KMS-11 (cell line): ENCODE measurements around the gene F8A1.
"Not testable (repeated sequence)": the region's sequence is repeated elsewhere in the genome, so short reads cannot be mapped to it uniquely, and the experiment has no call there.

Source experiments
- H2AFZ ChIP-seq: fragments of 200-600 bp; sonication (generic); 2 replicates; pipeline ENCODE4 v1.6.1; 2016; ENCODE audit warnings: antibody characterized with exemption, mixed run types, low read depth
- H3K27ac ChIP-seq: fragments of 200-600 bp; sonication (generic); 2 replicates; pipeline ENCODE4 v1.6.1; 2016; ENCODE audit warnings: mild to moderate bottlenecking, mixed run types
- H3K27me3 ChIP-seq: fragments of 200-600 bp; sonication (generic); 2 replicates; pipeline ENCODE4 v1.6.1; 2017; ENCODE audit warnings: mild to moderate bottlenecking, low read depth, mixed run types, moderate library complexity; ENCODE audit not compliant: insufficient read depth
- H3K36me3 ChIP-seq: fragments of 200-600 bp; sonication (generic); 2 replicates; pipeline ENCODE4 v1.6.1; 2017; ENCODE audit warnings: mild to moderate bottlenecking, mixed run types; ENCODE audit not compliant: insufficient read depth
- H3K4me1 ChIP-seq: fragments of 200-600 bp; sonication (generic); 2 replicates; pipeline ENCODE4 v1.6.1; 2016; ENCODE audit warnings: mild to moderate bottlenecking, low read depth, mixed run types; ENCODE audit not compliant: poor library complexity, severe bottlenecking
- H3K4me2 ChIP-seq: fragments of 200-600 bp; sonication (generic); 2 replicates; pipeline ENCODE4 v1.7.0; 2016; ENCODE audit warnings: mild to moderate bottlenecking, mixed run types
- H3K4me3 ChIP-seq: fragments of 200-600 bp; sonication (generic); IDR thresholded peaks from 2 replicates; pipeline ENCODE4 v1.6.1; 2017; ENCODE audit warnings: low read depth, low read length, mixed read lengths; ENCODE audit not compliant: insufficient read depth
- H3K79me2 ChIP-seq: fragments of 200-600 bp; sonication (generic); 2 replicates; pipeline ENCODE4 v1.6.1; 2016; ENCODE audit warnings: low read depth, mixed run types; ENCODE audit not compliant: insufficient read depth
- H3K9ac ChIP-seq: fragments of 200-600 bp; sonication (generic); 2 replicates; pipeline ENCODE4 v1.6.1; 2016; ENCODE audit warnings: mild to moderate bottlenecking, mixed run types
- H4K20me1 ChIP-seq: fragments of 200-600 bp; sonication (generic); 2 replicates; pipeline ENCODE4 v1.6.1; 2016; ENCODE audit warnings: mild to moderate bottlenecking, mixed run types; ENCODE audit not compliant: insufficient read depth
- CTCF ChIP-seq: fragments of 200-600 bp; sonication (generic); conservative IDR thresholded peaks from 2 replicates; pipeline ENCODE4 v1.6.1; 2017; ENCODE audit warnings: low read depth, mild to moderate bottlenecking, antibody characterized with exemption, low read length, moderate library complexity, mixed read lengths

F8A1 gene

DNA sequence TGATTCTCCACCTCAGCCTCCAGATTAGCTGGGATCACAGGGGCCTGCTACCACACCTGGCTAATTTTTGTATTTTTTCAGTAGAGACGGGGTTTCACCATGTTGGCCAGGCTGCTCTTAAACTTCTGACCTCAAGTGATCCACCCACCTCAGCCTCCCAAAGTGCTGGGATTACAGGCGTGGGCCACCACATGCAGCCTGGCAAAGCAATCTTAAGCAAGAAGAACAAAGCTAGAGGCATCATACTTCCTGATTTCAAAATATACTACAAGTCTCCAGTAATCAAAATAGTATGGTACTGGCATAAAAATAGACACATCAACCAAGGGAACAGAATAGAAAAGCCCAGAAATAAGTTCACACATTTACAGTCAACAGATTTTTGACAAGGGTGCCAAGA is 12.8 kb upstream of the F8A1 start:
- Histone ChIP-seq H3K27me3 (no peaks in the 10 kb centered on the region), H3K4me1 (no peaks in the 10 kb centered on the region), H3K4me2 (no peak overlapping the region), H4K20me1 (no peaks in the 10 kb centered on the region), H3K4me3 (no peak overlapping the region), H2AFZ (no peak overlapping the region), H3K27ac (no peak overlapping the region), H3K79me2 (no peaks in the 10 kb centered on the region), H3K9ac (no peak overlapping the region), H3K36me3 (no peaks in the 10 kb centered on the region)
- TF ChIP-seq CTCF, result no peak

- H3K36me3 ChIP-seq, H3K79me2 ChIP-seq, H3K27ac ChIP-seq, H3K4me2 ChIP-seq, H2AFZ ChIP-seq, H3K4me1 ChIP-seq, H3K27me3 ChIP-seq, H3K9ac ChIP-seq, H3K4me3 ChIP-seq, H4K20me1 ChIP-seq: not testable (repeated sequence)
Measured at GRCh38 chrX:154884069-154884468, 2.1 kb upstream of the F8A1 start.

- H4K20me1 ChIP-seq, H3K79me2 ChIP-seq, H3K36me3 ChIP-seq, H3K27ac ChIP-seq, H3K9ac ChIP-seq, H3K4me2 ChIP-seq, H3K4me3 ChIP-seq, H2AFZ ChIP-seq, H3K4me1 ChIP-seq, H3K27me3 ChIP-seq: not testable (repeated sequence)
Measured at GRCh38 chrX:154885057-154885456, 1.1 kb upstream of the F8A1 start.

DNA sequence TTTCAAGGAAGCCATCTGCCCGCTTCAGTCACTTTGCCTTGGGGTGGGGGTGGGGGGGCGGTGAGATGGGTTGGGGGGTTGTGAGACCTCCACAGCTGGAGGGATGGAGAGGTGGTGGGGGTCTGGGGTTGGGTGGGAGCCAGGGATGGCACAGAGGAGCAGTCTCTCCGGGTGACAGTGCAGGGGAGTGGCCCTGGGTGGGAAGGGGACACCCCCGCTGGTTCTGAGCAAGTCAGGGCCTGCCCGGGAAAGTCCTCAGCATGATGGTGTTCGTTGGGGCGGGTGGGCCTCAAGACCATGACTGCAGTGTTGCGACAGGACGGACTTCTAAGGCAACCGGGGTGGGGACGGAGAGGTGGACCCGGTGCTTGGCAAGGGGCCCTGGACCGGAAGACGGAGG is 606 bp upstream of the F8A1 start:
- H3K4me3 ChIP-seq, H3K36me3 ChIP-seq, H3K79me2 ChIP-seq, H4K20me1 ChIP-seq, H2AFZ ChIP-seq, H3K9ac ChIP-seq, H3K4me1 ChIP-seq, H3K27ac ChIP-seq, H3K4me2 ChIP-seq, H3K27me3 ChIP-seq: not testable (repeated sequence)

DNA sequence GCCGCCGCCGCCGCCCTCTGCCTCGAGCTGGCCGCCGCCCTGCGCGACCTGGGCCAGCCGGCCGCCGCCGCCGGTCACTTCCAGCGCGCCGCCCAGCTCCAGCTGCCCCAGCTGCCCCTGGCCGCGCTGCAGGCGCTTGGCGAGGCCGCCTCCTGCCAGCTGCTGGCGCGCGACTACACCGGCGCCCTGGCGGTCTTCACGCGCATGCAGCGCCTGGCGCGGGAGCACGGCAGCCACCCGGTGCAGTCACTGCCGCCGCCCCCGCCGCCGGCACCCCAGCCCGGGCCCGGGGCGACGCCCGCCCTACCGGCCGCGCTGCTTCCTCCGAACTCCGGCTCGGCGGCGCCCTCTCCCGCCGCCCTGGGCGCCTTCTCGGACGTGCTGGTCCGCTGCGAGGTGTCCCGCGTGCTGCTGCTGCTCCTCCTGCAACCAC is 650 bp downstream of the F8A1 start:
- H3K36me3 ChIP-seq, H3K9ac ChIP-seq, H4K20me1 ChIP-seq, H2AFZ ChIP-seq, H3K27me3 ChIP-seq, H3K27ac ChIP-seq, H3K4me1 ChIP-seq, H3K79me2 ChIP-seq, H3K4me2 ChIP-seq, H3K4me3 ChIP-seq: not testable (repeated sequence)

DNA sequence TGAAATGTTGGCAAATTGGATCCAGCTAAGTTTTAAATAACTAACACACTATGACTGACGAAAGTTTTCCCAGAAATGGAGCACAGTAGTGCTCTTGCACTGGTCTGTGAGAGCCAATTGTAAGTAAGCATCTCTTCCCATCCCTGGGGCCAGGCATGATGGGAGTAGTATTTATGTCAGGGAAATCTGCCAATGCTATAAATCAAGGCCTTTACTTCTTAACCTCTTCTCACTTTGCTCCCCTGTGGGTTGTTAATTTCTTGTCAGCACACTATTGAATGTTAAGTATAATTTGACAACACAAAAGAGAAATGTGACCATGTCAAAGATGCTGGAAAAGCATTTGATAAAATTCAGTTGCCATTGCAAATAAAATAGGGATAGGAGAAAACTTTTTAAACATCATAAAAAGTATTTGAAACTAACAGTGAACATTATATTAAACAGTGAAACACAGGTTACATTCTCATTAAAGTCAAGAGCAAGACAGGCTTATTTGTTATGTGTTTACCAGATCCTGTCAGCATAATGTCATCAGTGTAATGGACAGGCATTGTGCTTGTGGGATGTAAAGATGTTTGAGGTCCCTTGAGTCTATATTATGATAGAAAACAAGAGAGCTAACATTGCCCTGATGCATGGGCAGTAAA is 5.0 kb downstream of the F8A1 start:
- Histone ChIP-seq H3K9ac (no peak overlapping the region), H2AFZ (no peak overlapping the region), H3K4me3 (no peak overlapping the region), H3K27me3 (no peaks in the 10 kb centered on the region), H3K4me1 (no peaks in the 10 kb centered on the region), H3K4me2 (no peak overlapping the region), H3K36me3 (no peaks in the 10 kb centered on the region), H3K79me2 (no peaks in the 10 kb centered on the region), H4K20me1 (no peaks in the 10 kb centered on the region), H3K27ac (no peak overlapping the region)
- no peak for TF ChIP-seq CTCF
